M059J (cell line): ENCODE measurements around the gene LRPPRC. TPM values are rescaled to one million over a fixed set of nuclear protein-coding genes. Genes with fewer than 3 reads are reported as not detected.

Source experiments
- DNase-seq: peaks from one replicate; pipeline ENCODE4 v3.0.0-alpha.2; 2012; ENCODE audit warnings: low read depth
- total RNA-seq: library from RNA; depleted of rRNA; stranded (reverse); fragments of >200 nt; shearing (Covaris generic); gene quantifications from 2 replicates; pipeline ENCODE4 v1.2.3, GENCODE V29; 2014

The LRPPRC gene
- total RNA-seq, 1 experiment from 2014 or later = 36.8 TPM

GRCh38 chr2:43906448-43907109 is 89.2 kb downstream of the LRPPRC start:
- no peak for DNase-seq

- DNase-seq = no peak
These were observed 89.9 kb downstream of the LRPPRC start for GRCh38 chr2:43905871-43906270.

- DNase-seq = peak; percentile 15
These were observed 90.4 kb downstream of the LRPPRC start for GRCh38 chr2:43905371-43905803.

- no peak for DNase-seq
These were observed 96.2 kb downstream of the LRPPRC start for GRCh38 chr2:43899589-43899988.

- no peak for DNase-seq
These were observed 96.9 kb downstream of the LRPPRC start for GRCh38 chr2:43898838-43899346.

- DNase-seq = no peak
These were observed 97.5 kb downstream of the LRPPRC start for GRCh38 chr2:43898134-43898837.

- DNase-seq = no peak
These were observed 98.3 kb downstream of the LRPPRC start for GRCh38 chr2:43897492-43897891.

- no peak for DNase-seq
These were observed 98.9 kb downstream of the LRPPRC start for GRCh38 chr2:43896906-43897305.

- DNase-seq = no peak
These were observed 101.0 kb downstream of the LRPPRC start for GRCh38 chr2:43894743-43895142.

GRCh38 chr2:43890855-43891254 is 104.9 kb downstream of the LRPPRC start:
- DNase-seq = peak; percentile 21

GRCh38 chr2:43889416-43889815 is 106.4 kb downstream of the LRPPRC start:
- no peak for DNase-seq

- DNase-seq = no peak
These were observed 108.6 kb downstream of the LRPPRC start for GRCh38 chr2:43887176-43887575.

- no peak for DNase-seq
These were observed 110.6 kb downstream of the LRPPRC start for GRCh38 chr2:43885132-43885632.

- DNase-seq = no peak
These were observed 111.1 kb downstream of the LRPPRC start for GRCh38 chr2:43884689-43885088.

- no peak for DNase-seq
These were observed 113.5 kb downstream of the LRPPRC start for GRCh38 chr2:43882312-43882711.

- no peak for DNase-seq
These were observed 114.8 kb downstream of the LRPPRC start for GRCh38 chr2:43880952-43881351.

GRCh38 chr2:43880471-43880870 is 115.3 kb downstream of the LRPPRC start:
- DNase-seq = no peak

- no peak for DNase-seq
These were observed 116.5 kb downstream of the LRPPRC start for GRCh38 chr2:43879261-43879660.

GRCh38 chr2:43877782-43878464 is 117.9 kb downstream of the LRPPRC start:
- peak; percentile 39 for DNase-seq

GRCh38 chr2:43874776-43875451 is 120.9 kb downstream of the LRPPRC start:
- DNase-seq = no peak

GRCh38 chr2:43872151-43872550 is 123.6 kb downstream of the LRPPRC start:
- no peak for DNase-seq

GRCh38 chr2:43855292-43855691 is 140.5 kb downstream of the LRPPRC start:
- no peak for DNase-seq
